ENCODE measurements around the gene MTMR3.

DNA sequence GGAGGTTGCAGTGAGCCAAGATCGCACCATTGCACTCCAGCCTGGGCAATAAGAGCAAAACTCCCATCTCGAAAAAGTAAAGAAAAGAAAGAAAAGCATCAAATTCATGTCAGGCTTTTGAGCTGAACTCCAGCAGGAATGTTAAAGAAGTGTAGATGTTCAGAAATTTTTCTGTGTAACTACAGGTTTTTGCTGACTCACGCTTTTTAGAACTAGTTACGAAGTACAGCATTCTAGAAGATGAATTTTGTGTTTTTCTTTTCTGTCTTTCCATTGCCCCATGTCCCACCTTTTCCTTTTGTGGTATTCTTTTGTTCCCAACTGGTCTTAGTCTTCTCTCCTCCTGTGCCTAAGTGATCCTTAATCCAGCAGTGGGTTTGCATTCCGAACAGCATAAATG lies 141.3 kb downstream of the MTMR3 start:
- TF ChIP-seq, protein P1, sequence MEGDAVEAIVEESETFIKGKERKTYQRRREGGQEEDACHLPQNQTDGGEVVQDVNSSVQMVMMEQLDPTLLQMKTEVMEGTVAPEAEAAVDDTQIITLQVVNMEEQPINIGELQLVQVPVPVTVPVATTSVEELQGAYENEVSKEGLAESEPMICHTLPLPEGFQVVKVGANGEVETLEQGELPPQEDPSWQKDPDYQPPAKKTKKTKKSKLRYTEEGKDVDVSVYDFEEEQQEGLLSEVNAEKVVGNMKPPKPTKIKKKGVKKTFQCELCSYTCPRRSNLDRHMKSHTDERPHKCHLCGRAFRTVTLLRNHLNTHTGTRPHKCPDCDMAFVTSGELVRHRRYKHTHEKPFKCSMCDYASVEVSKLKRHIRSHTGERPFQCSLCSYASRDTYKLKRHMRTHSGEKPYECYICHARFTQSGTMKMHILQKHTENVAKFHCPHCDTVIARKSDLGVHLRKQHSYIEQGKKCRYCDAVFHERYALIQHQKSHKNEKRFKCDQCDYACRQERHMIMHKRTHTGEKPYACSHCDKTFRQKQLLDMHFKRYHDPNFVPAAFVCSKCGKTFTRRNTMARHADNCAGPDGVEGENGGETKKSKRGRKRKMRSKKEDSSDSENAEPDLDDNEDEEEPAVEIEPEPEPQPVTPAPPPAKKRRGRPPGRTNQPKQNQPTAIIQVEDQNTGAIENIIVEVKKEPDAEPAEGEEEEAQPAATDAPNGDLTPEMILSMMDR (IDR thresholded peaks at IDR 0.05): no peak
- TF ChIP-seq POLR2AphosphoS5 (IDR thresholded peaks at IDR 0.05): no peak

Data from gastroesophageal sphincter (tissue), 3 donors.